Body of pancreas (tissue), 4 donors: ENCODE measurements around the gene RADX.

Source experiments
- POLR2A ChIP-seq, 3 donors: fragments of 450-650 bp; IDR thresholded peaks; one replicate each; pipeline ENCODE4 v1.6.1; 2016; ENCODE audit warnings: antibody characterized with exemption in 3 of 3, mild to moderate bottlenecking in 2 of 3
- TF ChIP-seq, protein P1 (sequence below), 7 experiments: fragments of 450-650 bp in 4 of 7; fragments of 200-600 bp in 3 of 7; sonication (generic) in 3 of 7; IDR thresholded peaks; one replicate each; pipeline ENCODE4 v1.5.1; 2016 to 2019; ENCODE audit warnings: antibody characterized with exemption in 7 of 7

DNA sequence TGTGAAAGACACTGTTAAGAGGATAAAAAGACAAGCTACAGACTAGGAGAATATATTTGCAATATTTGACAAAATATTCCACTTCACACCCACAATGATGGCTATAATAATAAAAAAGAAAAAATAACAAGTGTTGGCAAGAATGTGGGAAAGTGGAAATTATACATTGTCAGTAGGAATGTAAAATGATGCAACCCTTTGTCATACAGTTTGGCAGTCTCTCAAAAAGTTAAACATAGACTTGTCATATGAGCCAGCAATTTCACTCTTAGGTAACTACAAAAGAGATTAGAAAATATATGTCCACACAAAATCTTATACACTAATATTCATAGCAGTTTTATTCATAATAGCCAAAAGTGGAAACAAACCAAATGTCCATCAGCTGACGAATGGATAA, 5.2 kb upstream of the RADX start:
- TF ChIP-seq, protein P1, sequence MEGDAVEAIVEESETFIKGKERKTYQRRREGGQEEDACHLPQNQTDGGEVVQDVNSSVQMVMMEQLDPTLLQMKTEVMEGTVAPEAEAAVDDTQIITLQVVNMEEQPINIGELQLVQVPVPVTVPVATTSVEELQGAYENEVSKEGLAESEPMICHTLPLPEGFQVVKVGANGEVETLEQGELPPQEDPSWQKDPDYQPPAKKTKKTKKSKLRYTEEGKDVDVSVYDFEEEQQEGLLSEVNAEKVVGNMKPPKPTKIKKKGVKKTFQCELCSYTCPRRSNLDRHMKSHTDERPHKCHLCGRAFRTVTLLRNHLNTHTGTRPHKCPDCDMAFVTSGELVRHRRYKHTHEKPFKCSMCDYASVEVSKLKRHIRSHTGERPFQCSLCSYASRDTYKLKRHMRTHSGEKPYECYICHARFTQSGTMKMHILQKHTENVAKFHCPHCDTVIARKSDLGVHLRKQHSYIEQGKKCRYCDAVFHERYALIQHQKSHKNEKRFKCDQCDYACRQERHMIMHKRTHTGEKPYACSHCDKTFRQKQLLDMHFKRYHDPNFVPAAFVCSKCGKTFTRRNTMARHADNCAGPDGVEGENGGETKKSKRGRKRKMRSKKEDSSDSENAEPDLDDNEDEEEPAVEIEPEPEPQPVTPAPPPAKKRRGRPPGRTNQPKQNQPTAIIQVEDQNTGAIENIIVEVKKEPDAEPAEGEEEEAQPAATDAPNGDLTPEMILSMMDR (IDR thresholded peaks at IDR 0.05) = no peak
- no peak for TF ChIP-seq POLR2A (IDR thresholded peaks at IDR 0.05)
